HG03354 (cell line): ENCODE data around the gene CUL9.

Experiments used
- ATAC-seq: cut with Tn5 transposase; IDR thresholded peaks from one replicate; pipeline ENCODE4 v1.9.1; 2021; ENCODE audit warnings: mild to moderate bottlenecking; ENCODE audit not compliant: unreplicated experiment, poor library complexity, severe bottlenecking

Gene CUL9

DNA sequence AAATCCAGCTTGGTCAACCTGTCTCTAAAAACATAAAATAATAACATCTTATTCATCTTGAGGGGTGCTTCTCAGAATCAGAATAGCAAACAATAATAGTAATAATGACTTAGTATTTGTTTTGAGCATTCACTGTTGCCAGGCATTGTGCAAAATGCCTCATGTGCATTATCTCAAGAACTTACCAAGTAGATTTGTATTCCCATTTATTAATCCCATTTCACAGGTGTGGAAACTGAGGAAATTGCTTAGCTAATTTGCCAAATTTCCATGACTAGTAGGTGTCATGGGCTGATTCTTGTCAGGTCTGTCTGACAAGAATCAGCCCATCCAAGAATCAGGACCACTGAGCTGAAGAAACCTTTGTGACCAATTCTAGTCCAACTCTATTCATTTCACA is 66.8 kb downstream of the CUL9 start:
- no peak for ATAC-seq

DNA sequence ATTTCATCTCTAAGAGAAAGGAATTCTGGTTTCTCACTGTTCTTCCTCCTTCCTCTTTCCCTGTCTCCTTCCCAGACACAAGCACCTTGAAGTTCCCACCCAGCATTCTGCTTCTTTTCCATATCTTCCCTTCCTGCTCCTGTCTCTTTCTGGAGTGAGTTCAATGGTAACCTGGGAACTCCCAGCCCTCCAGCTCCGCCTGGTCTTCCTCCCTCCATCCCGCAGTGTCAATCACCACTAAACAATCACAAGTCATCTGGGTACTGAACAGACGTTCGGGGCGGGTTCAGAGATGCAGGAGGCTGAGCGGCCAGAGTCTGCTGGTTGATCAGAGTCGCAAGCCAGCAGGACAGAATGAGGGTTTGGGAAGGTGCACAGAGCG is 69.0 kb downstream of the CUL9 start:
- ATAC-seq: no peak

DNA sequence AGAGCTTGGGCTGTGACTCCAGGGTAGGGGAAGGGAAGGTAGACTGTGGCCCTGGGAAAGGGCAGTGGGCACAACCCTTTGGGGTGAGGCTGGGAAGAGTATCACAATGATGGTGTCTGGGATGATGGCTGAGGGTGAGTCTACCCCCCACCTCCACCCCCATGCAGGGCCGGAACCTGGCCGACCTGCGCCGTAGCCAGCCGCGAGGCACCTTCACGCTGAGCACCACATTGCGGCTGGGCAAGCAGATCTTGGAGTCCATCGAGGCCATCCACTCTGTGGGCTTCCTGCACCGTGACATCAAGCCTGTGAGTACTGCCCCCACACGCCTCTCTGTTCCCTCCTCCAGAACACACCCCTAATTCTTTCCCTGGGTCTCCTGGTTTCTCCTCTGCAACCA is 71.4 kb downstream of the CUL9 start:
- no peak for ATAC-seq

DNA sequence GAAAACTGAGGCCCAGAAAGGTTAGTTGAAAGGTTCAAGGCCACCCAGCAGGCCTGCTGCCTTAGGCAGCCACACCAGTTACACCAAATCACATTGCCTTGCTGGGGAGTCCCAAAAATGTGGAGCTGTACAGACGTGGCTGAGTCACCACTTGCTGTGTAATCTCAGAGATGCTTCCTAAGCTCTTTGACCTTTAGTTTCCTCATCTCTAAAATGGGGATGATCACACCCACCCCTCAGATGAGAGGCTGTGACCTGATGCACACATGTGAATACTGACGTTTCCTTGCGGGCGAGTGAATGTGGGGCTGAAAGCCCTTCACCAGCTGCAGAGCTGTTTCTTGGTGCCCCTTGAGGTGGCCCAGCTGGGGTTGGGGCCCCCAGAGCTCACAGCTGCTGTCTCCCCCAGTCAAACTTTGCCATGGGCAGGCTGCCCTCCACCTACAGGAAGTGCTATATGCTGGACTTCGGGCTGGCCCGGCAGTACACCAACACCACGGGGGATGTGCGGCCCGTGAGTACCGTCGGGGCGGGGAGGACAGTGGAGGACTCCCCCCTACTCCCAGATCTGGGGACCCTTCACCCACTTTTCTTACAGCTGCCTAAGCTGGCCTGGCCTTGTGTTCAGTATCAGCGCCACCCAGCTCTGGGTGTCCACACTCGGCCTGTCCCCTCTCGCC is 72.3 kb downstream of the CUL9 start:
- ATAC-seq: no peak

DNA sequence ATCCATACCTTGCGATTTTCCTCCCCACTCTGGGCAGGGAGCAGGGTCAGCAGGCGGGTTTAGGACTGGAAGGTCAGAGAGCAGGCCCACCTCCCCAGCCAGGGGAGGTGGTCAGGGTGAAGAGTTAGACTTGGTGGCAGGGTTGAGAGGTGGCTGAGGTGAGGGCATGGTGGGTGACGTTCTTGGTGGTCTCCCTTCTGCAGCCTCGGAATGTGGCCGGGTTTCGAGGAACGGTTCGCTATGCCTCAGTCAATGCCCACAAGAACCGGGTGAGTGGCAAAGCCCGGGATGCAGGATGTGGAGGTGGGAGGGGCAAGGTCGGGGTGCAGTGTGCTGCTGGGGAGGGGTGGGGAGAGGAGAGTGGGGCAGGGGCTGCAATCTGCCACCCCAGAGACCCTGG is 72.8 kb downstream of the CUL9 start:
- no peak for ATAC-seq

DNA sequence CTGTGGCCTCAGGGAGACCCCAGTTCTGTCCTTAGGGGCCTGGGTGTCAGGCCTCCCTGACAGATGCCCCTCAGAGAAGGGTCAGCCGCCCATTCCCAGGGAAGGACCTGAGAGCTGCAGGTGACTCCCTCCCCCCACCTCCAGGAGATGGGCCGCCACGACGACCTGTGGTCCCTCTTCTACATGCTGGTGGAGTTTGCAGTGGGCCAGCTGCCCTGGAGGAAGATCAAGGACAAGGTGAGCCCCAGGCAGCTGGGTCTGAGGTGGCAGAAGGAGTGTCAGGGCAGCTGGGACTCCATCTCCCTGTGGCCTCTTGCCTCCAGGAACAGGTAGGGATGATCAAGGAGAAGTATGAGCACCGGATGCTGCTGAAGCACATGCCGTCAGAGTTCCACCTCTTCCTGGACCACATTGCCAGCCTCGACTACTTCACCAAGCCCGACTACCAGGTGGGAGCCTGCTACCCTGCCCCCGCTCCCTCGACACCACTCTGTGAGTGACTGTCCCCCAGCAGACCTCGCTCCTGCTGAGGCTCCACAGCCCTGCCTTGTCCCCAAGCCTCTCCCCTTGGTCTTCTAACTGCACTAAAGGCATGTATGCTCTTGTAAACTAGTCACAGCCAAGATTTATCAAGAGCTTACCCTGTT is 73.5 kb downstream of the CUL9 start:
- no peak for ATAC-seq

DNA sequence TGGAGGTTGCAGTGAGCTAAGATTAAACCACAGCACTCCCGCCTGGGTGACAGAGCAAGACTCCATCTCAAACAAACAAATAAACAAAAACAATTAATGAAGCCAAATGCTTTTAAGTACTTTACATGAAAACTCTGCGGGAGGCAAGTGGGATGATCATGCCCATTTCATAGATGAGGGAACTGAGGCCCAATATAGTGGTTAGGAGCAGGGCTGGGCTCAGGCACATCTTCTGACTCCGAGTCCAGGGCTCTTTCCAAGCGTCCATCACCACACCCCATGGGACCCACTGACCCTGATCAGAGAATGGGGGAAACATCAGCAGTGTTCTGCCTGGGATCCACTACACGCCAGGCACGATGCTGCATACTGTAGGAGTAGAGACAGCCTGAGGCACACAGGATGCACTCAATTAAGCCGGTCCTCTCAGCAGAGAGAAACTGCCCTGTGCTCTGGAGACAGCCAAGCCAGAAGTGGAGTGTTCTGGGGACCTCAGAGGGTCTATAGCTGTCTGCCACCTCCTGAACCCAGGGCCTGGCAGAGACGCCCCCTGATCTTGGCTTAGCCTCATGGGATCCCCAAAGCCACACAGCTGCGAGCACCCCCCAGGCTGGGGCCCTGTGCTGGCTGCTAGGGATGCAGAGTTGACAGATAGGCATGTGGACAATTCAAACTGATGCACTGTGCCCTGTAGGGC is 74.8 kb downstream of the CUL9 start:
- ATAC-seq: no peak

DNA sequence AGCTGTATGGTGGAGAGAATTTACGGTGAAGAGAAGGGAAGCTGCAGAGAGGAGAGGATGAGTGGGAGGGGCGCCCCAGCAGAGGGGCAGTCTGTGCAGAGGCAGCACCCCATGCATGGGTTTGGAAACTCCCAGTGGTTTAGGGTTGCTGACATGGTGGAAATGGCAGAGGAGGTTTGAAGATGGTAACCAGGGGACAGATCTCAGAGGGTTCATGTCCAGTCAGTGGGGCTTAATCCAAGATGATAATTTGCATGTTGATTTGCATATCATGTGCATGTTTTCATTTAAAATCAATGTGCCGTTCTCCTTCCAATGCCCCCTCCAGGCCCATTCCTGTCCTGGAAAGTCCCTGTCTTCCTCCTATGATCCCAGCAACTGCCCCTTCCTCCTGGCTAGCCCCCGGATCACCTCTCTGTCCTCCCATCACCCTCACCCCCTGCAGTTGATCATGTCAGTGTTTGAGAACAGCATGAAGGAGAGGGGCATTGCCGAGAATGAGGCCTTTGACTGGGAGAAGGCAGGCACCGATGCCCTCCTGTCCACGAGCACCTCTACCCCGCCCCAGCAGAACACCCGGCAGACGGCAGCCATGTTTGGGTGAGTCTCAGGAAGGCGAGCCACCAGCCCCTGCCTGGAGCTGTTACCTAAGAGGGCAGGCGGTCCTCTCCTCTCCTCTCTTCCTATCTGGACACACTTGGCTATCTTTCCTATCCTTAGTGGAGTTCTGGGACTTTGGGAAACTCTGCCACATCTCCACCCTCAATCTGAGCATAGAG is 75.6 kb downstream of the CUL9 start:
- no peak for ATAC-seq

DNA sequence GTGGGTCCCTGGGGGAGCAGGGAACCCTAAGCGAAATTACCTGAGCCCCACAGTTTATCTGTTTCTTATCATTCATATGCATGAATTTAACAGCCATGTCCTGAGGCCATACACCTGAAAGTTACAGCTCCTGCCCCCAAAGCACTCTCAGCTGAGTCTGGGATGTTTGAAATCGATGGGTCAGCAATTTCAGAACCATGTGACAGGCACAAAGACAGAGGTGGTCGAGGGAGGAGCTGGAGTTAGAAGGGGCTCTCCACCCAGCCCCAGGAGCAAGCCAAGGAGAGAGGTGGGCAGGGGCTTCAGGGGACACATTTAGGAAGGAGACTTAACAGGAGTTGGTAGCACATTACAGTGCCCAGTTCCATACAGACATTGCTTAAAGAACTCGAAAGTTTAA is 76.2 kb downstream of the CUL9 start:
- no peak for ATAC-seq

DNA sequence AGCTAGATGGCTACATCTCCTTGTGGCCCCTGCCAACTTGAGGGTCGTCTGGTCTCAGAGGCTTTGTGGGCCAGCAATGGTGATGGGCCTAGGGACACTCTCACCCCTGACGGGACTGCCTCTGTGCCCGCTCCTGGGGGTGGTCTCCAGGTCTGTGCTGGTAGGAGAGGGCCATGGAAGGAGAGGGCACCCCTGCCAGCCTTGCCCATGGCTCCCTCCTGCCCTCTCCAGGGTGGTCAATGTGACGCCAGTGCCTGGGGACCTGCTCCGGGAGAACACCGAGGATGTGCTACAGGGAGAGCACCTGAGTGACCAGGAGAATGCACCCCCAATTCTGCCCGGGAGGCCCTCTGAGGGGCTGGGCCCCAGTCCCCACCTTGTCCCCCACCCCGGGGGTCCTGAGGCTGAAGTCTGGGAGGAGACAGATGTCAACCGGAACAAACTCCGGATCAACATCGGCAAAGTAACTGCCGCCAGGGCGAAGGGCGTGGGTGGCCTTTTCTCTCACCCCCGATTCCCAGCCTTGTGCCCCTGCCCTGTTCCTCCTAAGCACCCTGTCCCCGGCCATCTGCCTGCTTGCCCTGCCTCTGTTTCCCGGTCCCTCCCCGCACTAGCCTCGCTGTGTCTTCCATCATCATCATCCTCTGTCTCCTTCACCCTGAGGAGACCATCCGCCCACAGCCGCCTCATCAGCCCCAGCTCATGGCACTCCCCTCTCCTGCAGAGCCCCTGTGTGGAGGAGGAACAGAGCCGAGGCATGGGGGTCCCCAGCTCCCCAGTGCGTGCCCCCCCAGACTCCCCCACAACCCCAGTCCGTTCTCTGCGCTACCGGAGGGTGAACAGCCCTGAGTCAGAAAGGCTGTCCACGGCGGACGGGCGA is 77.1 kb downstream of the CUL9 start:
- ATAC-seq: no peak

DNA sequence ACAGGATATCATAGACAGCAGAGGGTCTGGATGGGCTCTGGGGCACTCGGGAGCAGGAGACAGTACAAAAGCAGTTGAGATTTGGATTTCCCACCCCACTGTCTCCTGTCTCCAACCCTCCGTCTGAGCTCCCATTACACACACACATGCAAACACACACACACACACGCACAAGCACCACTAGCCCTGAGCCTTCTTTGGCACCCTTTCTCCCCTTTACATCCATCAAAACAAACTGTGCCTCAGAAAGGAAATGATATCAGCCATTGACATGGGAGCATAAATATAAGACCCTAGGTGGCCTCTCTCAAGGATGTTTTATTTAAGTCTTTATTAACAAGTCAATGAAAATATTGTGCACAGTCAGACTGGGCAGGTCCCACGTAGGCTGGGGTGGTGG is 78.8 kb downstream of the CUL9 start:
- no peak for ATAC-seq

DNA sequence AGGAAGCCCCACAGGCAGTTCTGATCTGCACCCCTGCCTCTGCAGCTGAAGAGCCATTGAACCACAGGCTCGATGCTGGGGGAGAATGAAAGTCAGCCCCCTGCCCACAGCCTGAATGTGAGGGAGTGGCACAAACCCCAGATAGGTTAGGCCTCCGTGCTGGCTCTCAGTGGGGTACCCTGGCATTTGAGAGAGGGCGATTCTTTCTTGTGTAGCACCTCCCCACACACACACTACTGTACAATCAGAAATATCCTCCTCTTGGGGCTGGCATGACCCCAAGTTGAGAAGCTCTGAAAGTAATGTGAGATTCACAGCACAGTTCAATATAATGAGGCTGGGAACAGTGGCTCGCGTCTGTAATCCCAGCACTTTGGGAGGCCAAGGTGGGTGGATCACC is 79.2 kb downstream of the CUL9 start:
- no peak for ATAC-seq

DNA sequence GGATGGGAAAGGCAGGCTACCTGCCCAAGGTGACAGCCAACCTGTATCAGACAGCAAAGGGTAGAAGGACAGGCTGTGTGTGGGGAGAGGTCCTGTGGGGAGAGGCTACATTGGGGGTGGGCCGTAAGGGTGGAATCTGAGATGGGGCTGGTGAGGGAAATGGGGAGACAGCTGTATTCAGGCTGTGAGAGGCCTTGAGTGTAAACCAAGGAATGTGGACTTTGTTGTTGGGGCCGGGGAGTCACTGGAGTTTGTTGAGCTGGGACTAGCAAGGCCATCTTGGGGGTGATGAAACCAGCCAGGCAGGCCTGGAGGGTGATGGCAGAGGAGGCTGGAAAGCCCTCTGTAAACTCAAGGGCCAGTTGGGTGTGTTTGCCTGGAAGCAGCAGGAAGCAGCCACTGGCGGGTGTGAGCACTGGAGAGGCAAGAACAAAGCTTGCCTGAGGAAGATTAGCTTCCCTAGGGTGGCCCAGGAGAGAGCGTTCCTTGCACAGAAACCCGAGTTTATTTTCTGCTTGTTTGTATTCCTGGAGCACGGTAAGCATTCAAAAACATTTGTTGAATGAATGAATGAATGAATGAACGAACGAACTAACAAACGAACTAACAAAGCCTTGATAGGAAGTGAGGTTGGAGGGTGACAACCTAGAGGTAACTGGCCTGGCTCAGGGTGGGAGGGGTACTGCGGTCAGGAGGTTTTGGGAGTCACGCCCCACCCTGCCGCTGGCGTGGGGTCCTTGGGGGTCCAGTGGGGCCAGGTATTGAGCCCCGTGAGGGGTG is 80.2 kb downstream of the CUL9 start:
- ATAC-seq: no peak

DNA sequence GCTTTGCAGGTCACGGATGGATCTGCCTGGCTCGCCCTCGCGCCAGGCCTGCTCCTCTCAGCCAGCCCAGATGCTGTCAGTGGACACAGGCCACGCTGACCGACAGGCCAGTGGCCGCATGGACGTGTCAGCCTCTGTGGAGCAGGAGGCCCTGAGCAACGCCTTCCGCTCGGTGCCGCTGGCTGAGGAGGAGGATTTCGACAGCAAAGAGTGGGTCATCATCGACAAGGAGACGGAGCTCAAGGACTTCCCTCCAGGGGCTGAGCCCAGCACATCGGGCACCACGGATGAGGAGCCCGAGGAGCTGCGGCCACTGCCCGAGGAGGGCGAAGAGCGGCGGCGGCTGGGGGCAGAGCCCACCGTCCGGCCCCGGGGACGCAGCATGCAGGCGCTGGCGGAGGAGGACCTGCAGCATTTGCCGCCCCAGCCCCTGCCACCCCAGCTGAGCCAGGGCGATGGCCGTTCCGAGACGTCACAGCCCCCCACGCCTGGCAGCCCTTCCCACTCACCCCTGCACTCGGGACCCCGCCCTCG is 80.9 kb downstream of the CUL9 start:
- ATAC-seq: no peak

DNA sequence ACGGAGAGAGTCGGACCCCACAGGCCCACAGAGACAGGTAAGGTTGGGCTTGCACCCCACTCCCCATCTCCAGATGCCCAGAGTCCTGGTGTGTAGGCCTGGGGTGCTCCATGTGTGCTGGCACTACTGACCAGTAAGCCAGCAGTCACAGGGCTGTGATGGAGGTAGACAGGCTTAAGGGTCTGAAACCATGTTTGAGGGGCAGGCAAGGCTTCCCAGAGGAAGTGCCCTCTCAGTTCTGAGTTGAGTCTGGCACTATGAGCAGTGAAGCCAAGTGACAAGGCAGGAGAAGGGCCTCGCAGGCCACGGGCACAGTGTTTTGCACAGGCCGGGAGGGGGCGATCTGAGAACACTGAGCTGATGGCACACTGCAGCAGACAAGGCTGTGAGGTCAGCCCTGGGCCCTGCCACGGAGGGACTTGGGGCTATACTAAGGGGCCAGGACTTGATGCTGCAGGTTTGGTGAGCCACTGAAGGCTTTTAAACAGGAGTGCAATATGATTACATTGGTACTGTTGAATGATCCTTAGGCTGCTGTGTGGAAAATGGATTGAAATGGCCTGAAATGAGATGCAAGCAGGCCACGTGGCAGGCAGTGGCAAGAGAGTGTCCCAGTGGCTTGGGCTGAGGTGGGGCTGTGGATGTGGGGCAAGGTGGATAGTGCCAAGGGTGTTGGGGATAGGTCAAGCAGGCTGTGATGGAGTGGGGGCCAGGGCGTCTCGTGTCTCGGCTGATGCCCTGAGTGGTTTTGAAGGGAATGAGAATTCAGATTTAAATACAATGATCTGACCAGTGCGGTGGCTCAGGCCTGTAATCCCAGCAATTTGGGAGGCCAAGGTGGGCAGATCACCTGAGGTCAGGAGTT is 81.5 kb downstream of the CUL9 start:
- peak; percentile 84 for ATAC-seq

DNA sequence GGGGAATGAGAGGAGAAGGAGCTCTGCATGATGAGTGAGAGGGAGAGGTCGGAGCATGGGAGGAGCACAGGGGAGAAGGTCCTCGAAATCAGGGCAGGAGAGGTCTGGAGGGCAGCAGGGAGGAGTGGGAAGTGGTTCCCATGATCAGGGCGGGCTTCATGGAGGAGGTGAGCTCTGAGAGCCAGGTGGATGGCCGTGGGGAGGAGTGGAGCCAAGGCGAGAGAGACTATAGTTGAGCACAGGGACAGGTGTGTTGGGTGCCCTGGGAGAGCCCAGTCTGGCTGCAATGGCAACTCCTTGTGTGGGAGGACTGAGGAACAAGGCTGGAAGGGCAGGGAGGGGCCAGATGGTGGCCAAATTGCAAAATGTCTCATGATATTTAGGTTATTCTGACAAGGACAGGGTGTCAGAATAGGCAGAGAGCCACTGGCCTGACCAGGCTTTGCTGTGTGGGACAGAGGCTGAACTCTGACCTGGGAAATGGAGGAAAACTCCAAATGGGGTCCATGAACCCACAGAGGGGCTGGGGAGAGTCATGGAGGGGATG is 82.7 kb downstream of the CUL9 start:
- ATAC-seq: no peak

DNA sequence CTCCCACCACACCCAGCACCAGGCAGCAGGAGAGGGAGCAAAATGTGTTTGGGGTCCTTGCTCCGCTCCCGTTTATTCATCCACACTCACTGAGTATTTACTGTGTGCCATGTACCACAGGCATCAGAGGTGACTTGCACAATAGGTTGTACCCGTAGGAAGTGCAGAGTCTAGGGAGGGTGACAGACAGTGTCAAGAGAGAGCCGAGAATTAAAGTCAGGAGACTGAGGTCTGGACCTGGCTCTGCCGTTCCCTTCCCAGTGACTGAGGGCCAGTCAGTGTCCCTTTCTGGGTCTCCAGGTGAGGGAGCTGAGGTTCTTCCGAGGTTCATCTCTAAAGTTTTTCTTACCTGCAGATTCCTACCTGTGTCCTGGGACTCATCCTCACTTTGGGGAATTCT is 83.6 kb downstream of the CUL9 start:
- no peak for ATAC-seq
